OCI-LY3 (cell line): ENCODE measurements around the gene CNTLN.

ENCODE experiments used
- CTCF ChIP-seq: fragments of 200-600, 300-600 bp; sonication (generic); IDR thresholded peaks from 2 replicates; pipeline ENCODE4 v1.5.1; 2014; ENCODE audit warnings: antibody characterized with exemption, low read length, low read depth
- EZH2phosphoT487 ChIP-seq: fragments of 200-600 bp; shearing (Covaris generic); IDR thresholded peaks from 2 replicates; pipeline ENCODE4 v1.6.1; 2018; ENCODE audit warnings: antibody characterized with exemption, mixed run types, low read depth

GRCh38 chr9:17423681-17424011 lies 288.8 kb downstream of the CNTLN start:
- TF ChIP-seq CTCF (no peak), EZH2phosphoT487 (no peak)
